Measurements from ENCODE around the gene SAXO1.

Gene SAXO1

DNA sequence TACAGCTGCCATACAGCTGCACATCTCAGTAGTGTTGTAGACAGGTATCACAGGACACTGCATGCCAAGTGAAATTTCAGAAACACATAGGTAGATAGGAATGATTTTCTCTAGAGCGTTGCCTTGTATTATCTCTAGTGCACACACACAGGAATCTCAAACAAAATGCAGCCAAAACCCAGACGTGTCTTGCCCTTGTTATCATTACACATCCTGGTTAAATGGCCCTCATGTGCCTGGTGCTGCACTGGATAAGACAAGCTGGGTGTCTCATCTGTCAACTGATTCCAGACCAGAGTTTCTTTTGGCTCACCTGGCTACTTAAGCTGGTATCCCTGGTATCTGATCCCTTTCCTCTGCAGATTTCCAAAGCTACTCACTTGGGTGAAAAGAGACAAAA, 59.7 kb downstream of the SAXO1 start:
- TF ChIP-seq, protein P1, sequence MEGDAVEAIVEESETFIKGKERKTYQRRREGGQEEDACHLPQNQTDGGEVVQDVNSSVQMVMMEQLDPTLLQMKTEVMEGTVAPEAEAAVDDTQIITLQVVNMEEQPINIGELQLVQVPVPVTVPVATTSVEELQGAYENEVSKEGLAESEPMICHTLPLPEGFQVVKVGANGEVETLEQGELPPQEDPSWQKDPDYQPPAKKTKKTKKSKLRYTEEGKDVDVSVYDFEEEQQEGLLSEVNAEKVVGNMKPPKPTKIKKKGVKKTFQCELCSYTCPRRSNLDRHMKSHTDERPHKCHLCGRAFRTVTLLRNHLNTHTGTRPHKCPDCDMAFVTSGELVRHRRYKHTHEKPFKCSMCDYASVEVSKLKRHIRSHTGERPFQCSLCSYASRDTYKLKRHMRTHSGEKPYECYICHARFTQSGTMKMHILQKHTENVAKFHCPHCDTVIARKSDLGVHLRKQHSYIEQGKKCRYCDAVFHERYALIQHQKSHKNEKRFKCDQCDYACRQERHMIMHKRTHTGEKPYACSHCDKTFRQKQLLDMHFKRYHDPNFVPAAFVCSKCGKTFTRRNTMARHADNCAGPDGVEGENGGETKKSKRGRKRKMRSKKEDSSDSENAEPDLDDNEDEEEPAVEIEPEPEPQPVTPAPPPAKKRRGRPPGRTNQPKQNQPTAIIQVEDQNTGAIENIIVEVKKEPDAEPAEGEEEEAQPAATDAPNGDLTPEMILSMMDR (IDR thresholded peaks at IDR 0.05; ENCODE audit: borderline replicate concordance, control extremely low read depth, extremely low read depth, insufficient read depth, missing control alignments): no peak
- in situ Hi-C loops (cut with MboI; ENCODE audit: low sequenced_read_pairs, unreplicated experiment): no loop called here
- DNase-seq (ENCODE audit: low spot score): no peak

DNA sequence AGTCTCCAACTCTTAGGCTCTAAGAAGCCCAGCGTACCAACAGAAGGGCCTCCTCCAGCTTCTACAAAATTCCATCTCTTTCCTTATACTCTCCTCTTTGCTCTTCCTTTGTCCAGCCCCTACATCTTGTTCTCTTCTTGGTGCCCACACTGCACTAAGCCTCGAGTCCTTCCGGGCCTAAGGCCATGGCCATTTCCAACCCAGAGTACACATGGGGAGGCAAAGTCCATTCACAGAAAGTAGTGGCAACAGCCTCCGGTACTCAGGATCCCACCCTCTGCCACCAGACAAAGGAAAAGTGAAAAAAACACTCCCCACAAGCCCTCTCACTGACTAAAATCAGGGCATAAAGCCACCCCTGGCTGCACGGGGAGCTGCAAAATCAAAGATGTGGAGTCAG, 60.3 kb downstream of the SAXO1 start:
- DNase-seq (ENCODE audit: low spot score): no peak
- TF ChIP-seq, protein P1 (IDR thresholded peaks at IDR 0.05; ENCODE audit: borderline replicate concordance, control extremely low read depth, extremely low read depth, insufficient read depth, missing control alignments): no peak
- in situ Hi-C loops (cut with MboI; ENCODE audit: low sequenced_read_pairs, unreplicated experiment): no loop called here

DNA sequence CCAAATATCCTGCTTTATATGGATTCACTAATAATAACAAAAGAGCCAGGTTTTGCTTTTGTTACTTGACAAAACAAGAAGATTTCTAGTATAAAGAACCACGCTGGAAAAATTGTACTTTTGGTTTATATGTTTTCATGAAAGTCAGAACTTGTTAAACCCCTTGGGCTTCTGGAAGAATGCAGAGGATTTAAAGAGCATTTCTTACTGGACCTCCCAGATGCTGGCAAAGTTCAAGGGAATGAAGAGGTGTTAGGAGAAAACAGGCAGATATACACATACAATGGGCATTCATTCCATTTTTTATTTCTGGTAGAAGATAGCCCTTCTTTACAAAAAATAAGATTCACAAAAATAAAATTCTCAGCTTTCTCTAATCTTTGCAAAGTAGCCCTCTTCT, 61.1 kb downstream of the SAXO1 start:
- no peak for DNase-seq (ENCODE audit: low spot score)
- in situ Hi-C loops (cut with MboI; ENCODE audit: low sequenced_read_pairs, unreplicated experiment): no loop called here
- TF ChIP-seq, protein P1 (IDR thresholded peaks at IDR 0.05; ENCODE audit: borderline replicate concordance, control extremely low read depth, extremely low read depth, insufficient read depth, missing control alignments): no peak

DNA sequence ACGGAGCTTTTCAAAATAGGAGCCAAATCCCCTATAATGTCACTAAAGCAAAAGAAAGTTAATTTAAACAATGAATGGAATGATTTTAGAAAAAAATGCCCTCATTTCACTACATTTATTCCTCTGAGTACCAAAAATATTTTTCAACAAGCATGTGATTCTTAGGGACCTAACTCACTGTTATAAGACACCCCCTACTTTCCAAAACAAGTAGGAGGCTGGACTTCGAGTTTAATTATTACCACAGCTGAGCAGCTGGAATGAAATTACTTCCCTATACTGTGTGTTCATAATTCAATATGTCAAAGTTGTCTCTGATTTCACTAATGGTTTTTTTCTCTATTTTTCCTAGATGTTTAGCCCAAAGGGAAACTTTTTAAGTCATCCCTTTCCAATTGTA, 61.6 kb downstream of the SAXO1 start:
- no peak for DNase-seq (ENCODE audit: low spot score)
- in situ Hi-C loops (cut with MboI; ENCODE audit: low sequenced_read_pairs, unreplicated experiment): no loop called here
- TF ChIP-seq, protein P1 (IDR thresholded peaks at IDR 0.05; ENCODE audit: borderline replicate concordance, control extremely low read depth, extremely low read depth, insufficient read depth, missing control alignments): no peak

DNA sequence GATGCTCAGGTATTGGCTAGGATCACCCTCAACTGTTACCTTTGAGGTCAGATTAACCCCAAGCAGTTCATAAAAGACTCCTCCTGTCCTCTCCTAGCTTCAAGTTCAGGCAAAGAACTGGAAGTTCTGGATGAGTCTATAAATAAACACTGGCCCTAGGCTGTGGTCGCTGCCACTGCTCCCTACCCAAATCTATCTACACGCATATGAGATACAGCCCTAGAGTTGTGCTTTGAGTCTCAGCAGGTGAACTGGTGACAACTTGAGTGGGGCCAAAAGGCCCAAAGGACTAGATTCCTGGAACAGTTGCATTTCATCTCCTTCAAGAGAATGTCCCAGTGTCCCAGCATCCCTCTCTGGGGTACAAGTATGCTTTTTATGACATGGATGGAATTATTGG, 62.6 kb downstream of the SAXO1 start:
- TF ChIP-seq, protein P1 (IDR thresholded peaks at IDR 0.05; ENCODE audit: borderline replicate concordance, control extremely low read depth, extremely low read depth, insufficient read depth, missing control alignments): no peak
- no peak for DNase-seq (ENCODE audit: low spot score)
- in situ Hi-C loops (cut with MboI; ENCODE audit: low sequenced_read_pairs, unreplicated experiment): no loop called here

DNA sequence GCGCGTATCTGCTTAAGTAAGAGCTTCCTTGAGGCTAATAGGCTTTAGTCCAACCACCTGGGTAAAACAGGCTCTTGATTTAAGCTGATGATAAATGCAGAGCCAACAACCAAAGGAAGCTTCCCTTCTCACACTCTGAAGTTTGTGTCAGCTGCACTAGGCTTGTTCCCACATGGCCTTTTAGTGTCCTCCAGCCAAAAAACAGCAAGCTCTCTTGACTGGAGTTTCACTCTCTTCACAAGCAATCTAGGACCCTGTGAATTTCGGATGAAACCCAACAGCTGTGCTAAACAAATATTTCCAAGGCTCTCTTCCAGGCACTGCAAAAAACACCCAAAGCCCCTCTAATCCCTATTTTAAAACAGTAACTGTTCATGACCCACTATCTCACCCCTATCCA, 63.9 kb downstream of the SAXO1 start:
- TF ChIP-seq, protein P1 (IDR thresholded peaks at IDR 0.05; ENCODE audit: borderline replicate concordance, control extremely low read depth, extremely low read depth, insufficient read depth, missing control alignments): no peak
- no peak for DNase-seq (ENCODE audit: low spot score)
- in situ Hi-C loops (cut with MboI; ENCODE audit: low sequenced_read_pairs, unreplicated experiment): no loop called here

DNA sequence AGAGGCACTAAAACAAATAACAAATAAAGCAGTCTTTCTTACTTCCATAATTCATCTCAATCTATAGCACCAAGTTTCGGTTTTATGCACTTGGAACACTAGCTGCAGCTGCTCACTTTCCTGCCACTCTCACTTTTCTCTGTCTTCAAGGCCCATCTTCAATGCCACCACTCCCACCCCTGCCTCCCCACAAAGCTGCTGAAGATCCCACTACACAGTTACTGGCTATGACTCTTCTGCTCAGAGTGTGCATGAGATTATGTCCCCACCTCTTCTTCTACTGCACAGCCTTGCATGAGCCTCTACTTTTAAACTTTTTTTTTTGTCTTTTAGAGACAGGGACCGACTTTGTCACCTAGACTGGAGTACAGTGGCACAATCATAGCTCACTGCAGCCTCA, 77.4 kb downstream of the SAXO1 start:
- TF ChIP-seq, protein P1 (IDR thresholded peaks at IDR 0.05; ENCODE audit: borderline replicate concordance, control extremely low read depth, extremely low read depth, insufficient read depth, missing control alignments): no peak
- in situ Hi-C loops (cut with MboI; ENCODE audit: low sequenced_read_pairs, unreplicated experiment): no loop called here

More for the DNA sequence above, 77.4 kb downstream of the SAXO1 start:
- DNase-seq (ENCODE audit: low spot score): no peak

All from GM13976 (cell line).